ENCODE results near the gene GABRQ. TPM values are rescaled to one million over a fixed set of nuclear protein-coding genes. Genes with fewer than 3 reads are reported as not detected.

The GABRQ gene
- total and polyA plus RNA-seq, 2 of the 13 experiments (the other 11 are each of a cell fraction or from before 2014, with no cell fraction given), result not detected

DNA sequence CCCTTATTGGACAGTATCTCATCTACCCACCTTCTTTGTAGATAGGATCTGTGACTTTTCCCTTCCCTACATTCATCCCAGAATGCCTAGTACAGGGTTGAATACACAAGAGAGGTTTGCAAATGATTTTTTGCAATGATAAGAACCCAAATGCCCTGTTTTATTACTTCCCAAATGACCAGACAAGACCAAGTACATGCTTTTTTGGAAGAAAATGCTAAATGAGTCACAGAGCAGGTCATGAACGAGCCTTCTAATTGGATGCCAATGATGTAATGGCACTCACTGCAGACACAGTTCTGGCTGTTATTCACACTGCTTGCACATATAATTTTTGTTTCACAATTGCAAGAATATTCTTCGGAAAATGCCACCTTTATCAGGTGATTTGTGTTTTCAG lies 17.8 kb upstream of the GABRQ start:
- Histone ChIP-seq H3K36me3 (replicated peaks in 1 of 2; ENCODE audit: control insufficient read depth in 1 of 2, insufficient read depth in 2 of 2, low read length in 2 of 2) (no peaks in the 10 kb centered on the region), H3K79me2 (ENCODE audit: insufficient read depth, low read length) (no peaks in the 10 kb centered on the region), H3K4me1 (ENCODE audit: insufficient read depth, low read length) (no peaks in the 10 kb centered on the region), H3K9me3 (ENCODE audit: low read length) (no peaks in the 10 kb centered on the region), H2AFZ (ENCODE audit: low read length) (no peak overlapping the region), H4K20me1 (ENCODE audit: insufficient read depth, low read length) (no peaks in the 10 kb centered on the region), H3K27ac (ENCODE audit: extremely low read length, insufficient read depth, low read length) (no peak overlapping the region), H3K27me3 (ENCODE audit: control insufficient read depth in 1 of 2, insufficient read depth in 2 of 2, low read length in 2 of 2) (no peaks in the 10 kb centered on the region), H3K4me2 (ENCODE audit: low read depth, low read length) (no peak overlapping the region), H3K4me3 (replicated peaks in 1 of 3; ENCODE audit: insufficient read depth in 1 of 3, low read depth in 2 of 3, low read length in 3 of 3) (no peak overlapping the region), H3K9ac (ENCODE audit: insufficient read depth, low read depth, low read length) (no peak overlapping the region)
- TF ChIP-seq CCDC6 (CRISPR knock-in tag; IDR thresholded peaks at IDR 0.05) (no peak), NCOR1 (IDR thresholded peaks at IDR 0.05; ENCODE audit: borderline replicate concordance, low read length) (no peak), SIN3B (IDR thresholded peaks at IDR 0.05; ENCODE audit: low read length) (no peak), SOX6 (IDR thresholded peaks at IDR 0.05) (no peak), SOX6 (CRISPR knock-in tag; IDR thresholded peaks at IDR 0.05) (no peak), MBNL3 (CRISPR knock-in tag; conservative IDR thresholded peaks at IDR 0.05) (no peak), ZNF446 (CRISPR knock-in tag; IDR thresholded peaks at IDR 0.05) (no peak), ZNF564 (CRISPR knock-in tag; IDR thresholded peaks at IDR 0.05) (no peak)
- TF ChIP-seq, protein P1, sequence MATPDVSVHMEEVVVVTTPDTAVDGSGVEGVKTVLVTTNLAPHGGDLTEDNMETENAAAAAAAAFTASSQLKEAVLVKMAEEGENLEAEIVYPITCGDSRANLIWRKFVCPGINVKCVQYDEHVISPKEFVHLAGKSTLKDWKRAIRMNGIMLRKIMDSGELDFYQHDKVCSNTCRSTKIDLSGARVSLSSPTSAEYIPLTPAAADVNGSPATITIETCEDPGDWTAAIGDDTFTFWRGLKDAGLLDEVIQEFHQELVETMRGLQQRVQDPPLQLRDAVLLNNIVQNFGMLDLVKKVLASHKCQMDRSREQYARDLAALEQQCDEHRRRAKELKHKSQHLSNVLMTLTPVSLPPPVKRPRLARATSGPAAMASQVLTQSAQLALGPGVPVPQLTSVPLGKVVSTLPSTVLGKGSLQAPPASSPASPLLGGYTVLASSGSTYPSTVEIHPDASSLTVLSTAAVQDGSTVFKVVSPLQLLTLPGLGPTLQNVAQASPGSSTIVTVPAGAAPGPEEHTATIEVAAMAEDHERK (CRISPR knock-in tag; IDR thresholded peaks at IDR 0.05; ENCODE audit: low read depth), result no peak
- TF ChIP-seq, protein P2, sequence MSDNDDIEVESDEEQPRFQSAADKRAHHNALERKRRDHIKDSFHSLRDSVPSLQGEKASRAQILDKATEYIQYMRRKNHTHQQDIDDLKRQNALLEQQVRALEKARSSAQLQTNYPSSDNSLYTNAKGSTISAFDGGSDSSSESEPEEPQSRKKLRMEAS (IDR thresholded peaks at IDR 0.05), result no peak
- intact Hi-C loops (cut with micrococcal nuclease; ENCODE audit: unreplicated experiment) (no loop called here), in situ Hi-C loops (cut with HindIII; ENCODE audit: extremely low pct_ligation_motif_present, low pct_unique_long_range_greater_than_20kb) (no loop called here)
- 0% methylated on average over 2 of the region's 2 CpGs for WGBS (ENCODE audit: low lambda C conversion rate)
- CTCF ChIA-PET (ENCODE audit: low intra/inter-chr PET ratio, low total read pairs), result no interaction called here
- ATAC-seq (no peak), DNase-seq (ENCODE audit: low spot score) (no peak), FAIRE-seq (no peak)
- no TSS peak for BruUV-seq (replicated peaks)
- POLR2A ChIA-PET, result no interaction called here
